Activated CD4-positive, alpha-beta T cell treated with anti-CD3 and anti-CD28 coated beads for 24 hours (primary cell): ENCODE data around the gene GOLGA6A.

ENCODE experiments used
- DNase-seq, 2 donors: peaks; one replicate each; pipeline ENCODE4 v3.0.0-alpha.2; 2020; ENCODE audit warnings: low read depth in 2 of 2

The GOLGA6A gene

DNA sequence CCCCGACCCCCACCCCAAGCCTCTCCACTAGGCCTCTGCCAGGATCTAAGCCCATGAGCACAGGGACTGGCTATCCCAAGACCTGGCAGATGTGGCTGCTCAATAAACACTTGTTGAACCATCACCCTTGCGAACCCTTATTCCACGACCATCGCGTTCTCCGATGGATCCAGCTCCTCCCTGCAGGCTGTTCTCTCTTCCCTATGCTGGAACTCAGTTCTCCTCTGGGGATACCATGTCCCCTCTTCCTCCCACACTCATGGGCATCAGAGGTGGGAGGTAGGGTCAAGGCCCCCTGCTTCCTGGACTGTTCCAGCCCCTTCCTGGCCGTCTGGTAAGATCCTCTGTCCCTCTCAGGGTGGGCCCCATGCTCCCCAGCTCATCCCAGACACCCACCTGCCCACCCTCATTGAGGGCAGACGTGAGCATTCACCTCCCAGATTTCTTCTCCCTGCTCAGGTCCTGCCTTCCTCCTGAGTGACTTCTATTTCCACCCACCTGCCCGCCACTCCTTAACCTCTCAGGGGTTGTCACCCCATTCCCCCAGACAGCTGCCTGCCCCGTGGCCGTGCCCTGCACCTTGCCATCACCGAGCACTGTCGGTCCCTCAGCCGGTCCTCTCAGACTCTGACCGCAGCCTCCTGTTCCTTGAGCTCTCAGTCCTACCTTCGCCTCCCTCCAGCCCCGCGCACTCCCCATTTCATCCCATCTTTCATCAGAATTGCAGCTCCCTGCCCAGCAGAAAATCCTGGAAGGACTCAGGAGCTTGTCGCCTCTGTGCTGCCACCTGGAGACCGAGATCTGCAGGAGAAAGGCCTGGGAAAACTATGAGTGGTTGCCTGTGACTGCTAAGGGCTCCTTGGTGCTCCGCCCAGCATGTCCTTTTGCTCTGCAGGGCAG, 45.8 kb downstream of the GOLGA6A start:
- DNase-seq, result no peak

DNA sequence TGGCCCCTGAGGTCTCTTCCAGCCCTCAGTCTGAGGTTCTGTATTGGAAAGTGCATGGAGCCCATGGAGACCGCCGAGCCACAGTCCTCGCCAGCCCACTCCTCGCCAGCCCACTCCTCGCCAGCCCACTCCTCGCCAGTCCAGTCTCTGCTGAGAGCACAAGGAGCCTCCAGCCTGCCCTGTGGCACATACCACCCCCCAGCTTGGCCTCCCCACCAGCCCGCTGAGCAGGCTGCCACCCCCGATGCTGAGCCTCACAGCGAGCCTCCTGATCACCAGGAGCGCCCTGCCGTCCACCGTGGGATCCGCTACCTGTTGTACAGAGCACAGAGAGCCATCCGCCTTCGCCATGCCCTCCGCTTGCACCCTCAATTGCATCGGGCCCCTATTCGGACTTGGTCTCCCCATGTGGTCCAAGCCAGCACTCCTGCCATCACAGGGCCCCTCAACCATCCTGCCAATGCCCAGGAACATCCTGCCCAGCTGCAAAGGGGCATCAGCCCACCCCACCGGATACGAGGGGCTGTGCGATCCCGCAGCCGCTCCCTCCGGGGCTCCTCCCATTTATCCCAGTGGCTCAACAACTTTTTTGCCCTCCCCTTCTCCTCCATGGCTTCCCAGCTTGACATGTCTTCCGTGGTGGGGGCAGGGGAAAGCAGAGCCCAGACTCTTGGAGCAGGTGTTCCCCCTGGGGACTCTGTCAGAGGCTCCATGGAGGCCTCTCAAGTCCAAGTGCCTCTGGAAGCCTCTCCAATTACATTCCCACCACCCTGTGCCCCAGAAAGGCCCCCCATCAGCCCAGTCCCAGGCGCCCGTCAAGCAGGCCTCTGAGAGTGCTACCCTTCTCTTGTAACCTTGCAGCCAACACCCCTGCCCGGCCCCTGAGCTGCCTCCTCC, 47.0 kb downstream of the GOLGA6A start:
- DNase-seq, result no peak

- no peak for DNase-seq
Observed at GRCh38 chr15:74034206-74034755, 48.1 kb downstream of the GOLGA6A start.

GRCh38 chr15:74032606-74033561, 49.5 kb downstream of the GOLGA6A start:
- no peak for DNase-seq

- DNase-seq, result no peak
Observed at GRCh38 chr15:74032046-74032445, 50.3 kb downstream of the GOLGA6A start.

DNA sequence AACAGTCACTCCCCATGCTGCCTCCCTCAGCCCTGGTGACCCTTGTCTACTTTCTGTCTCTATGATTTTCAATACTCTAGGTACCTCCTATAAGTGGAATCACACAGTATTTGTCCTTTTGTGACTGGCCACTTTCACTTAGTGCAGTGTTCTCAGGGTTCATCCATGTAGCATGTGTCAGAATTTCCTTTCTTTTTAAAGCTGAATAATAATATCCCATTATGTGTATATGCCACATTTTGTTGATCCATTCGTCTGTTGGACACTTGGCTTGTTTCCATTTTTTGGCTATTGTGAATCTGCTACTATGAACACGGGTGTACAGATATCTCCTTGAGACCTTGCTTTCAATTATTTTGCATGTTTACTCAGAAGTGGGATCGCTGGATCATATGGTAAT, 53.7 kb downstream of the GOLGA6A start:
- DNase-seq, result no peak

- DNase-seq, result no peak
Observed at GRCh38 chr15:74027688-74028087, 54.7 kb downstream of the GOLGA6A start.

DNA sequence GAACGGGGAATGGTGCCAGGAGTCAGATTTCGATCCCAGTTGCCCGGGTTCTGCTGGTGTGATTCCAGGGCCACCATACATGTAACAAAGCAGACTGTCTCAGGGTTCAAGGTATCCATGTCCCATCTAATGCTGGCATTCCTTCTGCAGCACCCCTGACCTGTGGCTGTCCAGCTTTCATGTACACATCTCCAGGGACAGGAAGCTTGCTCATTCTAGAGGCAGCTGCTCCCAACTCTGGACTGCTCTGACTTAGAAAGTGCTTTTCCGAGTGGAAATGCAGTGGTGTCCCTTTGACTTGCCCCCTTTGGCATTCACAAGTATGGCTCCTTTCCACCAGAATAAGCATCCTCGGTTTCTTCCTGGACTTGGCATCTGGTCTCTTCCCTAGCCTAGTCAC, 56.9 kb downstream of the GOLGA6A start:
- DNase-seq, result no peak

- DNase-seq, result no peak
Observed at GRCh38 chr15:74024687-74025086, 57.7 kb downstream of the GOLGA6A start.

DNA sequence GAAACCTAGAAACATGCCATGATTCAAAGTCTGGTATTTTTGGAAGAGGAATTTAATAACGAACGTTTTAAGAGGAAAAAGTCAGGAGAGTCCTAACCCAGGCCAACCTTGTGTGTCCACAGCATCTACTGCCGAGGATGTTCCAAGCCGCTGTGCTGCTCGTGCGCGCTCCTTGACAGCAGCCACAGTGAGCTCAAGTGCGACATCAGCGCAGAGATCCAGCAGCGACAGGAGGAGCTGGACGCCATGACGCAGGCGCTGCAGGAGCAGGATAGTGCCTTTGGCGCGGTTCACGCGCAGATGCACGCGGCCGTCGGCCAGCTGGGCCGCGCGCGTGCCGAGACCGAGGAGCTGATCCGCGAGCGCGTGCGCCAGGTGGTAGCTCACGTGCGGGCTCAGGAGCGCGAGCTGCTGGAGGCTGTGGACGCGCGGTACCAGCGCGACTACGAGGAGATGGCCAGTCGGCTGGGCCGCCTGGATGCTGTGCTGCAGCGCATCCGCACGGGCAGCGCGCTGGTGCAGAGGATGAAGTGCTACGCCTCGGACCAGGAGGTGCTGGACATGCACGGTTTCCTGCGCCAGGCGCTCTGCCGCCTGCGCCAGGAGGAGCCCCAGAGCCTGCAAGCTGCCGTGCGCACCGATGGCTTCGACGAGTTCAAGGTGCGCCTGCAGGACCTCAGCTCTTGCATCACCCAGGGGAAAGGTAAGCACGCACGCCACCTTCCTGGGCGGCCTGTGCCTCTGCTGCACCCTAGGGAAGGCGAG, 59.5 kb downstream of the GOLGA6A start:
- DNase-seq, result no peak
